GM12874 (cell line): ENCODE results near the gene DYTN.

Experiments
- CTCF ChIP-seq: IDR thresholded peaks from 2 replicates; pipeline ENCODE4 v1.5.1; 2011; ENCODE audit warnings: low read depth, mild to moderate bottlenecking, control low read depth, low read length, moderate library complexity; ENCODE audit not compliant: insufficient read depth

The DYTN gene

GRCh38 chr2:206718296-206718695, at the start of gene DYTN:
Gene DYTN, minus strand, starts transcription at chr2:206718396. Its CDS starts 117 bp downstream, at chr2:206718279.
- TF ChIP-seq CTCF: no peak

GRCh38 chr2:206766057-206766930, 48.1 kb upstream of the DYTN start:
- no peak for TF ChIP-seq CTCF

DNA sequence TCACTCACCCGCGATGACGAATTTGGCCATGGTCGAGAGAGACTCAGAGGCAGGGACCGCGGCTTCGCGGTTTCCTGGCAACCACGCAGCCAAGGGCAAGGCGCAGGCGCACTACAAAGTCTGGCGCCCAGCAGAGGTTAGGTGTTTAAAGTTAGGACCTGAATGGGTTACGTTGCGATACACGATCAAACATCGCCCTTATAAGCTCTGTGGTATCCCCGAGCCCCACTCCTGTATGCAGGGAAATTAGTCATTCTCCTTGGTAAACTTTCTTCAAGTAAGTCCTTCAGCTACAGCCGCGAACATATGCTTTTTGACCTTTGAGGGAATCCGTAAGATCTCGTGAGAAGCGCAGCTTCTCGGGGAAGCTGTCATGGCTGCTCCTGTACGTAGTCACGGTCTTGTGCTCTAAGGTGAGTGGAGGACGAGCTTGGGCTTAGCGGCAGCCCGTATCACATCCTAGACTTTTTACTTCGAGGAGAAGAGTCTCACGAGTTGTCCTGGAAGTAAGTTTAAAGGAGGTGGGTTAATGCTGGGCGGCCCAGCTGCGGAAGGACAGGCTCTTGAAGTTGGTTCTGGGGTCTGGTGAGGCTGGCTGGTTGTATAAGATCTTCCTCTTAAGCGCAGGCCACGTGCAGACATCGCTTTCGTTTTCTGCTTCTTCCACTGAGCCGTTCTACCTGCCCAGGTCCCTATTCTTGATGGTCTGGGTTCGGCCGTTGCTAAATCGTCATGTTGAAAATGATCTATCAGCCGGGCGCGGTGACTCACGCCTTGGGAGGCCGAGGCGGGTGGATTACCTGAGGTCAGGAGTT, 47.3 kb upstream of the DYTN start, which contains the start of the genes FASTKD2 and MDH1B:
Gene FASTKD2, plus strand, starts transcription at position 365 of the 815 bp plus-strand sequence. CDS start 1,088 bp downstream, outside the sequence.
Gene MDH1B, minus strand, starts transcription at position 87 of the 815 bp plus-strand sequence. Its CDS starts 57 bp downstream, at position 30.
- no peak for TF ChIP-seq CTCF

DNA sequence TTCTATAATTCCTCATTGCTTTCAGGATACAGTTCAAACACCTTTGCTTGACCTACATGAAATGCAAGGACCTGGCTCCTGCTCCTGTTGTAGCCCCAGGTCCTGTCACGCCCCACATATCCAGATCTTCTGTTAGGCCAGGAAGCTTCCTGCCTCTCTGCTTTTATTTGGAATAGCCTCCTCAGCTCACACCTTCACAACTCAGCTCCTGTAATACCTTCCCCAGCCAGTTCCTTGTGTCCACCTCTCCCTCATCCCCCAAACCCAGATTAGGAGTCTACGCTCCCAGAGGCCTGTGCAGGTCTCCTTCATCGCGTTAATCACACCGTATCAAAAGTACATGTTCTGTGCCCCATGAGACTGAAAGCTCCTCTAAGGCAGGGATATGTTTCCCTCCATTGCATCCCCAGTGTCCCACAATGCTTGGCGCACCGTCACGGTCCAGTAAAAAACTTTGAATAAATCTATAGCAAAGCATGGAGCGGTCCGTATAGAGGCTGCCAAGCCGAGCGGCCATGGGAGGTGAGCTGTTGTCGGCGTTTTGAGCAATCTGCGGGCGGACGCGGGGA, 46.6 kb upstream of the DYTN start:
- TF ChIP-seq CTCF: no peak

DNA sequence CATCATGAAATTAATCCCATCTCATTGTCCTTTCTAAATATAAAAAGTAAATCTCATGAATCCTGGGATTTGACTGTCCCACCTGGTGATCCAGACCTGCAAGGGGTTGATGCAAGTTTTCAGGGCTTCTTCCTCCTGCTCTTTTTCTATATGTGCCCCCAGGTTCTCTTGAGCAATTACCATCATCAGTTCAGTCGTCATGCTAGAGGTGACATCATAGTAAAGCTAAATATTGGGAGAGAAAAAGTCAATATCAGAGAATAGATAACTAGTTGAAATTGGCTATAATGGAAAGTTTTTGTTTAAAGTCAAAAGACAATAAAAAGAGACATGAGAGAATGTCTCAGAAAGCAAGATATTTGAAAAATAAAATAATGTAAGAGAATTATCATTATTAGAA, 38.6 kb upstream of the DYTN start:
- no peak for TF ChIP-seq CTCF

DNA sequence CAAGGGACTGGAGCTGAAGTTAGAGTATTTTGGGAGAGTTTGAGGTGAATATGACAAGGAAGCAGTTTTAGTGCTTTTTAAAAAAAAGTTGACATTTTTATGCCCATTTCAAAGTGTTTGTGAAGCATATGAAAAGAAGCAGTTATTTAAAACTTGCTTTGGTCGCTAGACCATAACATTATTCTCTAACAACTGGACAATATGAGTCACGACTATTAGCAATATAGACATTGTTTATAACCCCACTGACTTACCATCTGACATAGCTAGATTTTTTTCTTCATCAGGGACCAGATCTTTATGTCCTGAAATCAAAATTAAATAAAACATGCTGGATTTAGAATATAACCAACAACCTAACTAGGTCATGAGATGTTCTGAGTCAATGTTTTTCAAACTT, 22.6 kb upstream of the DYTN start:
- TF ChIP-seq CTCF: no peak

DNA sequence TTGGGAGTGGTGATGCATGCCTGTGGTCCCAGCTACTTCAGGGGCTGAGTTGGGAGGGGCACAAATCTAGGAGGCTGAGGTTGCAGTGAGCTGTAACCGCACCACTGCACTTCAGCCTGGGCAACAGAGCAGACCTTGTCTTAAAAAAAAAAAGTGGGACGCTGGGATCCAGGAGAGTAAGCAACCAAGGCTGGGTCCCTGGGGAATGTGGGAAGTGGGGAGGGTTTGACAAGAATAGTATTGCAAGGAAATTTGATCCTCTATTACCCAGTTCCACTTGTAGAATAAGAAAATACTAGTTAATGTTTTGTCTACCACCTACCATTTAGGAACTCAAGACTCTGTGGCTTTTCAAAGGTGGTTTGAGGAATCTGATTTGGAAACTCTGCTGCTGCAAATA, 21.1 kb upstream of the DYTN start:
- TF ChIP-seq CTCF: no peak
